SK-N-SH (cell line): Measurements from ENCODE around the gene GAB2. TPM values are rescaled to one million over a fixed set of nuclear protein-coding genes. Genes with fewer than 3 reads are reported as not detected.

Source experiments
- CTCF ChIA-PET: fragments of 300-600, 350-600 bp; formaldehyde crosslinking; extraction: SDS; loops from one replicate; lab custom pipeline; 2021; lab: Yijun Ruan, JAX
- POLR2A ChIA-PET: fragments of 350-600 bp; sonication (Branson Sonifier 250); formaldehyde crosslinking; extraction: SDS; loops from one replicate; lab custom pipeline; 2020; ENCODE audit warnings: antibody characterized with exemption, inconsistent platforms; lab: Yijun Ruan, JAX
- DNase-seq: peaks from one replicate; pipeline ENCODE4 v3.0.0; 2012
- H2AFZ ChIP-seq: fragments of 200-600 bp; sonication (generic); 2 replicates; pipeline ENCODE4 v1.8.1; 2016; ENCODE audit warnings: antibody characterized with exemption, mild to moderate bottlenecking, low read depth
- H3F3A ChIP-seq: fragments of 200-600 bp; sonication (generic); replicated peaks from 2 replicates; pipeline ENCODE3; 2016; ENCODE audit warnings: antibody characterized with exemption, mild to moderate bottlenecking; ENCODE audit not compliant: insufficient read depth
- H3K27ac ChIP-seq, 2 experiments: fragments of 200-500 bp in 1 of 2; fragments of 200-600 bp in 1 of 2; sonication (Bioruptor generic) in 1 of 2; sonication (generic), shearing (Covaris generic) in 1 of 2; 2 replicates each; pipeline versions ENCODE4 v1.5.1 to v1.6.1; 2014 to 2016; ENCODE audit warnings: low read depth in 2 of 2, inconsistent platforms in 1 of 2, low read length in 1 of 2, mild to moderate bottlenecking in 1 of 2, mixed read lengths in 1 of 2
- H3K27me3 ChIP-seq: fragments of 200-600 bp; sonication (generic), shearing (Covaris generic); 2 replicates; pipeline ENCODE4 v1.6.1; 2016; ENCODE audit warnings: mixed run types; ENCODE audit not compliant: insufficient read depth
- H3K36me3 ChIP-seq, 2 experiments: fragments of 200-500 bp in 1 of 2; fragments of 200-600 bp in 1 of 2; sonication (Bioruptor generic) in 1 of 2; sonication (generic) in 1 of 2; replicated peaks in 1 of 2; 2 replicates each; pipeline versions ENCODE3 to v1.5.1; 2014 to 2016; ENCODE audit warnings: low read length in 1 of 2, mild to moderate bottlenecking in 1 of 2; ENCODE audit not compliant: insufficient read depth in 2 of 2, control insufficient read depth in 1 of 2
- H3K4me1 ChIP-seq, 2 experiments: fragments of 200-500 bp in 1 of 2; fragments of 200-600 bp in 1 of 2; sonication (Bioruptor generic) in 1 of 2; sonication (generic), shearing (Covaris generic) in 1 of 2; 2 replicates each; pipeline versions ENCODE4 v1.5.1 to v1.6.1; 2014 to 2016; ENCODE audit warnings: low read depth in 1 of 2, low read length in 1 of 2, mixed run types in 1 of 2; ENCODE audit not compliant: insufficient read depth in 2 of 2, control insufficient read depth in 1 of 2
- H3K4me2 ChIP-seq: fragments of 200-600 bp; sonication (generic), shearing (Covaris generic); 2 replicates; pipeline ENCODE4 v1.6.1; 2017; ENCODE audit warnings: mixed run types
- H3K4me3 ChIP-seq, 2 experiments: fragments of 200-500 bp in 1 of 2; fragments of 200-600 bp in 1 of 2; sonication (Bioruptor generic) in 1 of 2; sonication (generic), shearing (Covaris generic) in 1 of 2; 2 replicates each; pipeline versions ENCODE4 v1.5.1 to v1.8.1; 2014 to 2016; ENCODE audit warnings: low read depth in 2 of 2, inconsistent platforms in 1 of 2, low read length in 1 of 2, mild to moderate bottlenecking in 1 of 2, mixed read lengths in 1 of 2, moderate library complexity in 1 of 2
- H3K79me2 ChIP-seq: fragments of 200-600 bp; sonication (generic); 2 replicates; pipeline ENCODE4 v1.8.1; 2017; ENCODE audit warnings: mild to moderate bottlenecking; ENCODE audit not compliant: insufficient read depth
- H3K9ac ChIP-seq: fragments of 200-600 bp; sonication (generic); 2 replicates; pipeline ENCODE4 v1.6.1; 2017; ENCODE audit warnings: mixed run types
- H3K9me2 ChIP-seq: fragments of 200-600 bp; sonication (generic); 2 replicates; pipeline ENCODE4 v1.6.1; 2017; ENCODE audit warnings: mixed run types
- H3K9me3 ChIP-seq: fragments of 200-600 bp; sonication (generic); 2 replicates; pipeline ENCODE4 v1.6.1; 2017; ENCODE audit warnings: mixed run types, mild to moderate bottlenecking, moderate library complexity
- H4K20me1 ChIP-seq: fragments of 200-600 bp; sonication (generic); 2 replicates; pipeline ENCODE4 v1.6.1; 2017; ENCODE audit warnings: mild to moderate bottlenecking, mixed run types; ENCODE audit not compliant: insufficient read depth
- CHD2 ChIP-seq: fragments of 150-350 bp; IDR thresholded peaks from 2 replicates; pipeline ENCODE4 v1.6.1; 2018; ENCODE audit warnings: low read length; ENCODE audit not compliant: partially characterized antibody
- EP300 ChIP-seq, 2 experiments: IDR thresholded peaks; 2 replicates each; pipeline versions ENCODE4 v1.4.0 to v1.6.1; 2012; ENCODE audit warnings: borderline replicate concordance in 1 of 2, low read depth in 1 of 2, low read length in 1 of 2
- FOSL2 ChIP-seq: IDR thresholded peaks from 2 replicates; pipeline ENCODE4 v1.4.0; 2012; ENCODE audit warnings: low read depth, mild to moderate bottlenecking, moderate library complexity, borderline replicate concordance
- FOXJ3 ChIP-seq: sonication (generic); formaldehyde crosslinking; IDR thresholded peaks from 2 replicates; pipeline ENCODE4 v1.5.1; 2020; ENCODE audit warnings: mild to moderate bottlenecking, missing genetic modification reagents
- JUND ChIP-seq: IDR thresholded peaks from 2 replicates; pipeline ENCODE4 v1.4.0; 2012
- NFIC ChIP-seq: IDR thresholded peaks from 2 replicates; pipeline ENCODE4 v1.4.0; 2012; ENCODE audit warnings: borderline replicate concordance
- POLR2AphosphoS5 ChIP-seq: IDR thresholded peaks from 2 replicates; pipeline ENCODE4 v1.6.1; 2012; ENCODE audit warnings: low read depth, low read length
- RAD21 ChIP-seq: IDR thresholded peaks from 2 replicates; pipeline ENCODE4 v1.6.1; 2012; ENCODE audit warnings: mild to moderate bottlenecking, low read length
- RFX5 ChIP-seq: IDR thresholded peaks from 2 replicates; pipeline ENCODE4 v1.6.1; 2012; ENCODE audit warnings: mild to moderate bottlenecking, improper control_type of control experiment, low read length
- RXRA ChIP-seq: IDR thresholded peaks from 2 replicates; pipeline ENCODE4 v1.4.0; 2012; ENCODE audit warnings: low read depth, mild to moderate bottlenecking, borderline replicate concordance
- SIN3A ChIP-seq: IDR thresholded peaks from 2 replicates; pipeline ENCODE4 v1.6.1; 2012; ENCODE audit warnings: low read depth, mild to moderate bottlenecking, low read length, moderate library complexity, borderline replicate concordance
- TAF1 ChIP-seq: IDR thresholded peaks from 2 replicates; pipeline ENCODE4 v1.6.1; 2012; ENCODE audit warnings: low read depth, mild to moderate bottlenecking, low read length, moderate library complexity, borderline replicate concordance
- TCF12 ChIP-seq: IDR thresholded peaks from 2 replicates; pipeline ENCODE4 v1.4.0; 2012
- TEAD4 ChIP-seq: IDR thresholded peaks from 2 replicates; pipeline ENCODE4 v1.4.0; 2012; ENCODE audit warnings: mild to moderate bottlenecking, borderline replicate concordance; ENCODE audit not compliant: insufficient read depth
- WGBS: methylation state at CpG from one replicate; pipeline ENCODE4 v1.1.6; 2017; ENCODE audit warnings: low lambda C conversion rate; 5-methylcytosine and 5-hydroxymethylcytosine counted together
- polyA plus RNA-seq, 3 experiments: library from polyadenylated mRNA; depleted of rRNA; stranded (reverse); fragments of >200 nt; gene quantifications; 2 replicates each; pipeline ENCODE4 v1.2.3, GENCODE V29; 2012
- TF ChIP-seq, protein P1 (sequence below): IDR thresholded peaks from 2 replicates; pipeline ENCODE4 v1.6.1; 2012; ENCODE audit warnings: mild to moderate bottlenecking, low read depth, low read length, moderate library complexity
- TF ChIP-seq, protein P2 (sequence below): fragments of 200-600 bp; sonication (generic); IDR thresholded peaks from 2 replicates; pipeline ENCODE4 v1.6.1; 2017; ENCODE audit warnings: antibody characterized with exemption, mild to moderate bottlenecking, moderate library complexity
- TF ChIP-seq, protein P3 (sequence below): IDR thresholded peaks from 2 replicates; pipeline ENCODE4 v1.4.0; 2012; ENCODE audit warnings: low read depth

Gene GAB2
- polyA plus RNA-seq, 1 of the 3 experiments (the other 2 are of a cell fraction), result 5.6 TPM

DNA sequence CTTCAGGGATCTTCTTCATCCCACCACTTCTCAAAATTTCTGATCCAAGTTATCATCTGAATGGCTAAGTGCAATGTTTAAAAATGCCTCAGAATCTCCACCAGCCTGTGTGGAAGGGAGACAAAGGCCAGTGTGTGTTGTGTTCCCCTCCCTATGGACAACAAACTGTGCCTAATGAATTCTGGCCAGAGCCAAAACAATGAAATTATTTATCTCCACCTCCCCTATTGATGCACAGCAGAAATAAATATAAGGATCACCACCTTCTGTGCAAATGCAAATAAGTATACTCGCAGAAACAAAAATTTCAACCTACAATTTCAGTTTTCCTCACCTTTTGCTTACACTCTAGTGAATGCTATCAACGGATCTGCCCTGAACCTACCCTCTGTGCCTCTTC, 75.8 kb downstream of the GAB2 start:
- ChIA-PET POLR2A (no interaction called here), CTCF (no interaction called here)
- H3K9me2 ChIP-seq, result no peaks in the 10 kb centered on the region
- no peak for DNase-seq
- peaks cover 16 to 20% of the 10 kb centered on the region in 2 experiments; a peak in 3 of 4 replicates for H3K4me1 ChIP-seq
- no peak overlapping the region for H3K4me3 ChIP-seq
- no peak overlapping the region for H3K27ac ChIP-seq
- TF ChIP-seq RXRA (no peak), FOXJ3 (no peak), TEAD4 (no peak), POLR2AphosphoS5 (no peak), SIN3A (no peak), NFIC (no peak), CHD2 (no peak), RAD21 (no peak), EP300 (IDR thresholded peaks at IDR 0.05; ENCODE audit: borderline replicate concordance in 1 of 2, low read depth in 1 of 2, low read length in 1 of 2) (no peak), JUND (no peak), FOSL2 (no peak), TAF1 (no peak), TCF12 (no peak), RFX5 (no peak)
- TF ChIP-seq, protein P1, sequence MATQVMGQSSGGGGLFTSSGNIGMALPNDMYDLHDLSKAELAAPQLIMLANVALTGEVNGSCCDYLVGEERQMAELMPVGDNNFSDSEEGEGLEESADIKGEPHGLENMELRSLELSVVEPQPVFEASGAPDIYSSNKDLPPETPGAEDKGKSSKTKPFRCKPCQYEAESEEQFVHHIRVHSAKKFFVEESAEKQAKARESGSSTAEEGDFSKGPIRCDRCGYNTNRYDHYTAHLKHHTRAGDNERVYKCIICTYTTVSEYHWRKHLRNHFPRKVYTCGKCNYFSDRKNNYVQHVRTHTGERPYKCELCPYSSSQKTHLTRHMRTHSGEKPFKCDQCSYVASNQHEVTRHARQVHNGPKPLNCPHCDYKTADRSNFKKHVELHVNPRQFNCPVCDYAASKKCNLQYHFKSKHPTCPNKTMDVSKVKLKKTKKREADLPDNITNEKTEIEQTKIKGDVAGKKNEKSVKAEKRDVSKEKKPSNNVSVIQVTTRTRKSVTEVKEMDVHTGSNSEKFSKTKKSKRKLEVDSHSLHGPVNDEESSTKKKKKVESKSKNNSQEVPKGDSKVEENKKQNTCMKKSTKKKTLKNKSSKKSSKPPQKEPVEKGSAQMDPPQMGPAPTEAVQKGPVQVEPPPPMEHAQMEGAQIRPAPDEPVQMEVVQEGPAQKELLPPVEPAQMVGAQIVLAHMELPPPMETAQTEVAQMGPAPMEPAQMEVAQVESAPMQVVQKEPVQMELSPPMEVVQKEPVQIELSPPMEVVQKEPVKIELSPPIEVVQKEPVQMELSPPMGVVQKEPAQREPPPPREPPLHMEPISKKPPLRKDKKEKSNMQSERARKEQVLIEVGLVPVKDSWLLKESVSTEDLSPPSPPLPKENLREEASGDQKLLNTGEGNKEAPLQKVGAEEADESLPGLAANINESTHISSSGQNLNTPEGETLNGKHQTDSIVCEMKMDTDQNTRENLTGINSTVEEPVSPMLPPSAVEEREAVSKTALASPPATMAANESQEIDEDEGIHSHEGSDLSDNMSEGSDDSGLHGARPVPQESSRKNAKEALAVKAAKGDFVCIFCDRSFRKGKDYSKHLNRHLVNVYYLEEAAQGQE, result no peak
- TF ChIP-seq, protein P2, sequence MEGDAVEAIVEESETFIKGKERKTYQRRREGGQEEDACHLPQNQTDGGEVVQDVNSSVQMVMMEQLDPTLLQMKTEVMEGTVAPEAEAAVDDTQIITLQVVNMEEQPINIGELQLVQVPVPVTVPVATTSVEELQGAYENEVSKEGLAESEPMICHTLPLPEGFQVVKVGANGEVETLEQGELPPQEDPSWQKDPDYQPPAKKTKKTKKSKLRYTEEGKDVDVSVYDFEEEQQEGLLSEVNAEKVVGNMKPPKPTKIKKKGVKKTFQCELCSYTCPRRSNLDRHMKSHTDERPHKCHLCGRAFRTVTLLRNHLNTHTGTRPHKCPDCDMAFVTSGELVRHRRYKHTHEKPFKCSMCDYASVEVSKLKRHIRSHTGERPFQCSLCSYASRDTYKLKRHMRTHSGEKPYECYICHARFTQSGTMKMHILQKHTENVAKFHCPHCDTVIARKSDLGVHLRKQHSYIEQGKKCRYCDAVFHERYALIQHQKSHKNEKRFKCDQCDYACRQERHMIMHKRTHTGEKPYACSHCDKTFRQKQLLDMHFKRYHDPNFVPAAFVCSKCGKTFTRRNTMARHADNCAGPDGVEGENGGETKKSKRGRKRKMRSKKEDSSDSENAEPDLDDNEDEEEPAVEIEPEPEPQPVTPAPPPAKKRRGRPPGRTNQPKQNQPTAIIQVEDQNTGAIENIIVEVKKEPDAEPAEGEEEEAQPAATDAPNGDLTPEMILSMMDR, result no peak
- TF ChIP-seq, protein P3, sequence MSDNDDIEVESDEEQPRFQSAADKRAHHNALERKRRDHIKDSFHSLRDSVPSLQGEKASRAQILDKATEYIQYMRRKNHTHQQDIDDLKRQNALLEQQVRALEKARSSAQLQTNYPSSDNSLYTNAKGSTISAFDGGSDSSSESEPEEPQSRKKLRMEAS, result no peak
- peaks cover 5% of the 10 kb centered on the region for H3F3A ChIP-seq
- no peaks in the 10 kb centered on the region for H3K36me3 ChIP-seq
- H3K79me2 ChIP-seq, result no peaks in the 10 kb centered on the region; the same call in 1 of the 2 replicates
- H3K9ac ChIP-seq, result no peak overlapping the region
- H3K4me2 ChIP-seq, result no peak overlapping the region
- no peaks in the 10 kb centered on the region for H4K20me1 ChIP-seq
- H2AFZ ChIP-seq, result no peak overlapping the region
- 96% methylated on average over 2 of the region's 2 CpGs for WGBS
- no peaks in the 10 kb centered on the region for H3K27me3 ChIP-seq
- no peaks in the 10 kb centered on the region for H3K9me3 ChIP-seq
